Stimulated activated memory B cell treated with anti-CD40 and anti-IgM and Interleukin-4, amounts not matched to agents 10 μg/mL and 1 μg/mL and 100 μg/mL, for 72 hours (primary cell): ENCODE results near the gene CPAMD8.
"Not testable (repeated sequence)": the region's sequence is repeated elsewhere in the genome, so short reads cannot be mapped to it uniquely, and the experiment has no call there.

Experiments used
- ATAC-seq: fragments of 150-1000 bp; cut with Tn5 transposase; 2 replicates; pipeline ENCODE4 v1.10.0; 2021
- H3K27ac Mint-ChIP-seq: one replicate; pipeline ENCODE4 v1.8.0; 2022; ENCODE audit warnings: mild to moderate bottlenecking, mixed read lengths
- H3K27me3 Mint-ChIP-seq: one replicate; pipeline ENCODE4 v1.8.0; 2022; ENCODE audit warnings: mixed read lengths
- H3K36me3 Mint-ChIP-seq: one replicate; pipeline ENCODE4 v1.8.0; 2022; ENCODE audit warnings: mixed read lengths
- H3K4me1 Mint-ChIP-seq: one replicate; pipeline ENCODE4 v1.8.0; 2022; ENCODE audit warnings: mixed read lengths
- H3K4me3 Mint-ChIP-seq: one replicate; pipeline ENCODE4 v1.8.0; 2022; ENCODE audit warnings: mild to moderate bottlenecking, moderate library complexity, mixed read lengths
- H3K9me3 Mint-ChIP-seq: one replicate; pipeline ENCODE4 v1.8.0; 2022; ENCODE audit warnings: mixed read lengths

Gene CPAMD8

DNA sequence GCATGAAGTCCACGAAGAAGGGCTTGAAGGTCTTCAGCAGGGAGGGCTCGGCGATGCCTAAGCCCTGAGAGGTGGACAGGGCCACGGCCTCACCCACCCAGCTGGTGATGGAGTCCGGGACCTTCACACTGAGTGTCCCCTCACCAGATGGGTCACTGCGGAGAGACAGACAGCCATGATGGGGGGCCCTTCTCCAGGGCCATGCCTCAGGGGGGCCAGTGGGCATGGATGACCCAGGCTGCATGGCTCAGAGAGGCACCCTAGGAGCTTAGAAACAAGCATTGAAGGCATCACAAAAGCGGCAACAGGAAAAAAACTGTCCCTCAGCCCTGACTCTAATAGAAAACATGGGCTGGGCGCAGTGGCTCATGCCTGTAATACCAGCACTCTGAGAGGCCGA lies 74.6 kb downstream of the CPAMD8 start:
- Mint-ChIP-seq H3K4me1 (no peaks in the 10 kb centered on the region), H3K4me3 (no peak overlapping the region), H3K27me3 (peaks cover 76% of the 10 kb centered on the region), H3K36me3 (no peaks in the 10 kb centered on the region), H3K27ac (no peak overlapping the region), H3K9me3 (peaks cover 5% of the 10 kb centered on the region)
- no peak for ATAC-seq

- H3K4me1 Mint-ChIP-seq, result no peaks in the 10 kb centered on the region
- no peak overlapping the region for H3K27ac Mint-ChIP-seq
- H3K27me3 Mint-ChIP-seq, result peaks cover 74% of the 10 kb centered on the region
- H3K4me3 Mint-ChIP-seq, result no peak overlapping the region
- no peaks in the 10 kb centered on the region for H3K36me3 Mint-ChIP-seq
- peaks cover 5% of the 10 kb centered on the region for H3K9me3 Mint-ChIP-seq
- ATAC-seq, result no peak
These were observed 75.1 kb downstream of the CPAMD8 start for GRCh38 chr19:16951529-16951928.

DNA sequence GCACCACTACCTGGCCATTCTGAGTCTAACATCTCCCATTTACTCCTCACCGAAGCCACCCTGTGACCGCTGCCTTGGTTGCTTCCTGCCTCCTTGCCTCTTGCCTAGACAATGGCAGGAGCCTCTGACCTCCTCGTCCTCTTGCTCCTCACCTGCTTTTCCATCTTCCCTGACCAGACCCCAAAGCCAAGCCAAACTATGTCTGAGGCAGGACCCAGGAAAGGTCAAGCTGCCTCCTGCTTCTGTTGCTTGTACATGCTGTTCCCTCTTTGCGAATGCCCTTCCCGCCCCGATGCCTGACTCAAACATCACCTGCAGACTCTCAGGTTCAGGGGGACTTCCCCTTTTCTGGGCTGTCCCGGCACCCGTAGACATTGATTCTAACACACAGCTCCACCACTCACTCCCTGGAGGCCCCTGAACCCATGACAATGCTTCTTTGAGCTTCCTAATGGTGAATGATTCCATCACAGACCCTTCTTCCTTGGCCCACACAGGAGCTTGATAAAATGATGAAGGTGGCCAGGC lies 77.0 kb downstream of the CPAMD8 start:
- Mint-ChIP-seq H3K4me1 (no peaks in the 10 kb centered on the region), H3K27me3 (peaks cover 66% of the 10 kb centered on the region), H3K27ac (no peak overlapping the region), H3K36me3 (no peaks in the 10 kb centered on the region), H3K4me3 (no peak overlapping the region), H3K9me3 (peaks cover 6% of the 10 kb centered on the region)
- ATAC-seq, result no peak

DNA sequence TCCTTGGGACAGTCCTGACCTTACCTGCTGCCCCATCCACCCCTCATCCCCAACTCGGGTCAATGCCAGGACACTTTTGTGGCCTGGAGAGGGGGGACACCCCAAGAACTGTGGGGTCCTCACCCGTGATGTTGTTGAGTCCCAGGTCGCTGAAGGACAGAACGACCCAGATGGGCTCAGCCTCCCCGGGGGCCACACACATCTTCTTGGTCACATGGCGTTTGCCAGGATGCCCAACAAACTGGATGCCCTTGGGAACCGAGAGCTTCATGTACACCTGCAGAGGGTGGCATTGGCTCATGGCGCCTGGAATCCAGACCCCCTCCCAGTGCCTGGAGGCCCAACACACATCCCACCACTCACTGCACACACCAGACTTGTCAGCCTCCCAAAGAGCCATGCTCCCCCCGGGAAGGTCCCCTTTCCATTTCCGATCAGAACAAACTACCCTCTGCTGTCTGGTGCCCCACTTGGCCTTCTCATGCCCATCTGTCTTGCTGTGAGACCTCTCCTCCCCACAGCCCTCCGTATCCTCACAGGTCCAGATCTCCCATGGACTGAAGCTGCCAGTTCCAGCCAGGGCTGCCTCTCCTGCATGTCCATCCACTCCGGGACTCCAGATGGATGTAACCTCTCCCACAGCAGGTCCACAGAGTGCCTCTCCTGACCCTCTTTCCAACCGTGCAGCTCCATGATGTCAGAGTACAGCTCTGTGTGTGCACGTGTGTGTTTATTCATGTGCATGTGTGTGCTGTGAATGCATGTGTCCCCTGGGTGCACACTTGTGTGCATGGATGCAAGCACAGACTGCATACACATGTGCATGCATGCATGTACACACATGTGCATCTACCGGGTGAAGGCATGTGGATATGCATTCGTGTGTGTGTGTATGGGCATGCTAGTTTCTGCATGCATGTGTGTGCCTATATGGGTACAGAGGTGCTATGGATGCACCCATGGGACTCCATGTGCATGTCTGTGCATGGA lies 79.4 kb downstream of the CPAMD8 start:
- Mint-ChIP-seq H3K36me3 (no peaks in the 10 kb centered on the region), H3K4me3 (no peak overlapping the region), H3K4me1 (no peaks in the 10 kb centered on the region), H3K27me3 (peaks cover 61% of the 10 kb centered on the region), H3K9me3 (peaks cover 4% of the 10 kb centered on the region), H3K27ac (no peak overlapping the region)
- no peak for ATAC-seq

DNA sequence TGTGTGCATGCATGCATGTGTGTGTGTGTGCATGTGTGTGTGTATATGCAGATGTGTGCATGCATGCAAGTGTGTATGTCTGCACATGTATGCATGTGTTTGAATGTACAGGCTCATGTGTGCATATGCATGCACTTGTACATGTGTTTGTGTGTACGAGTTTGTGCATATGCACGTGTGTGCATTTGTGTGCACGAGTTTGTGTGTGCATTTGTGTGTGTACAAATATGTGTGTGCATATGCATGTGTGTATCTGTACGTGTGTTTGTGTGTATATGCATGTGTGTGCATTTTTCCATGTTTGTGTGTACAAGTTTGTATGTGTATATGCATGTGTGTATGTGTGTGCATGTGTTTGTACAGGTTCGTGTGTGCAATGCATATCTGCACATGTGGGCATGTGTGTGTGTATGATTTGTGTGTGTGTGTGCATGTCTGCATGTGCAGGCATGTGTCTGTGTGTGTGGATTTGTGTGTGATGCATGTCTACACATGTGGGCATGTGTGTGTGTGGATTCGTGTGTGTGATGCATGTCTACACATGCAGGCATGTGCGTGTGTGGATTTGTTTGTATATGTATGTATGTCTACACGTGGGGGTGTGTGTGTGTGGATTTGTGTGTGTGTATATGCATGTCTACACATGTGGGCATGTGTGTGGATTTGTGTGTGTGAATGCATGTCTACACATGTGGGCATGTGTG lies 80.7 kb downstream of the CPAMD8 start:
- Mint-ChIP-seq H3K9me3 (peaks cover 4% of the 10 kb centered on the region), H3K4me1 (no peaks in the 10 kb centered on the region), H3K27me3 (peaks cover 48% of the 10 kb centered on the region), H3K36me3 (no peaks in the 10 kb centered on the region), H3K27ac (no peak overlapping the region), H3K4me3 (no peak overlapping the region)
- no peak for ATAC-seq

DNA sequence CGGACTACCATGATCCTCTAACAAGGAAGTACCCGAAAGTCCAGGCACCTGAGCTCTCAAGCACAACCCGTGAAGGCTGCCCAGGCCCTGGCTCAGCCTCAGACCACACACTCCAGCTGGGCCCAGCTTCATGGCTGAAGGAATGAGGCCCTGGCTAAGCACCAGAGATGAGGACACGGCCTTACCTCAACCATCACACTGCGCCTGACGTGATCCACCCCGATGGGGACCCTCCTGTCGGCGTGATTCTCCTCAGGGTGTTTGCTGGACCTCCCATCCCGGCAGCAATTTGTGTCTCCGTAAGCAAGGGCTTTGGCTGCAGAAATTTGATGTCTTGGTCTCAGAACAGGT lies 81.3 kb downstream of the CPAMD8 start:
- Mint-ChIP-seq H3K4me1 (no peaks in the 10 kb centered on the region), H3K27ac (no peak overlapping the region), H3K36me3 (no peaks in the 10 kb centered on the region), H3K4me3 (no peak overlapping the region), H3K27me3 (peaks cover 43% of the 10 kb centered on the region), H3K9me3 (peaks cover 4% of the 10 kb centered on the region)
- no peak for ATAC-seq

- Mint-ChIP-seq H3K27me3 (peaks cover 45% of the 10 kb centered on the region), H3K27ac (no peak overlapping the region), H3K4me1 (no peaks in the 10 kb centered on the region), H3K4me3 (no peak overlapping the region), H3K36me3 (no peaks in the 10 kb centered on the region), H3K9me3 (peaks cover 4% of the 10 kb centered on the region)
- ATAC-seq, result no peak
These were observed 81.8 kb downstream of the CPAMD8 start for GRCh38 chr19:16944626-16945363.

- H3K9me3 Mint-ChIP-seq, result peaks cover 4% of the 10 kb centered on the region
- H3K27me3 Mint-ChIP-seq, result peaks cover 45% of the 10 kb centered on the region
- no peak overlapping the region for H3K4me3 Mint-ChIP-seq
- H3K36me3 Mint-ChIP-seq, result no peaks in the 10 kb centered on the region
- ATAC-seq, result no peak
- H3K4me1 Mint-ChIP-seq, result no peaks in the 10 kb centered on the region
- no peak overlapping the region for H3K27ac Mint-ChIP-seq
These were observed 82.5 kb downstream of the CPAMD8 start for GRCh38 chr19:16943942-16944625.

GRCh38 chr19:16943090-16943489 lies 83.5 kb downstream of the CPAMD8 start:
- not testable (repeated sequence) for ATAC-seq, H3K27ac Mint-ChIP-seq, H3K4me1 Mint-ChIP-seq, H3K36me3 Mint-ChIP-seq, H3K4me3 Mint-ChIP-seq, H3K9me3 Mint-ChIP-seq
- peaks cover 39% of the 10 kb centered on the region for H3K27me3 Mint-ChIP-seq

DNA sequence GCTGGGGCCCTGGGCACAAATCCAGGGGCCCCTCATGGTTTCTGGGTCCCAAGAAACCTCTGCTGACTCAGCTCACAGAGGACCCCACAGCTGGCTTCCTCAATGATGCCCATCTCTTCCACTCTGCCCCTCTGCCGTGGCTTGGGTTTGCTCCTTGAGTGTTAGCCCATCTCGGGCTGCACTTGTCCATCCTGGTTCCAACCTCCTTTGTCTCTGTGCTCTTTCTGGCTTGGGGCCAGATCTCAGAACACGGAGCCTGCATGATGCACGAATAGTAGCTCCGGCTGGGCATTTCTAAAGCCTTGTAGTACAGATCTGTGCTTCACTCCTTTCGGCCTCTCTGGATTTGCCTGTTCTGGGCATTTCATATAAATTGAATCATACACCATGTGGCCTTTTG lies 84.0 kb downstream of the CPAMD8 start:
- Mint-ChIP-seq H3K4me1 (no peaks in the 10 kb centered on the region), H3K36me3 (no peaks in the 10 kb centered on the region), H3K4me3 (no peak overlapping the region), H3K9me3 (peaks cover 4% of the 10 kb centered on the region), H3K27me3 (peaks cover 34% of the 10 kb centered on the region), H3K27ac (no peak overlapping the region)
- no peak for ATAC-seq

DNA sequence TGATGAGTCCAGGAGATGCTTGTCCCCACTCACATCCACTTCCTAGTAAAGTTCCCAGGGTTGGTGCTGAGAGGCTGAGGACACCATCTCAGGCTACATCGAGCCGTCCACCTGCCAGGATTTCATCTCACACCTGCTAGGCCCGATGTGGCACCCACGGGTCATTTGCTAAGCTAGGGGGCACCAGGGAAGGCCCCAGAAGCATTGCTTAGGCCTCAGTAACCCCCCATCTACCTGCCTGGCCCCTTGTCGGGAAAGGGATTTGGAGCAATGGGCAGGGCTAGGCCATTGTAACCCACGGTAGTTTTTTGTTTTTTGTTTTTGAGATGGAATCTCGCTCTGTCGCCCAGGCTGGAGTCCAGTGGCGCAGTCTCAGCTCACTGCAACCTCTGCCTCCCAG lies 86.0 kb downstream of the CPAMD8 start:
- Mint-ChIP-seq H3K4me1 (no peaks in the 10 kb centered on the region), H3K36me3 (no peaks in the 10 kb centered on the region), H3K27ac (no peak overlapping the region), H3K27me3 (peaks cover 29% of the 10 kb centered on the region), H3K9me3 (peaks cover 9% of the 10 kb centered on the region), H3K4me3 (no peak overlapping the region)
- ATAC-seq, result no peak

DNA sequence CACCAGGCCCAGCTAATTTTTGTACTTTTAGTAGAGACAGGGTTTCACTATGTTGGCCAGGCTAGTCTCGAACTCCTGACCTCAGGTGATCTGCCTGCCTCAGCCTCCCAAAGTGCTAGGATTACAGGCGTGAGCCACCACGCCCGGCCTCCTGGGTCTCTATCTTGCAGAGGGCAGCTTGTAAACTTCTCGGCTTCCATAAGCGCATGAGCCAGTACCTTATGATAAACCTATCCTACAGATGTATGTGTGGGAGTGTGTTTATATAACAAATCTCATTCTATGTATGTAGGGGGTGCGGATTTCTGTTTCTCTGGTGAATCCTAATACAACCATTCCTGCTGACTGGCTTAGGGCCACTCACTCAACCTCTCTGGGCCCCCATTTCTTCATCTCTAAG lies 86.5 kb downstream of the CPAMD8 start:
- Mint-ChIP-seq H3K27me3 (peaks cover 29% of the 10 kb centered on the region), H3K9me3 (peaks cover 13% of the 10 kb centered on the region)
- not testable (repeated sequence) for ATAC-seq, H3K27ac Mint-ChIP-seq, H3K36me3 Mint-ChIP-seq, H3K4me1 Mint-ChIP-seq, H3K4me3 Mint-ChIP-seq

GRCh38 chr19:16938211-16938610 lies 88.4 kb downstream of the CPAMD8 start:
- Mint-ChIP-seq H3K4me1 (no peaks in the 10 kb centered on the region), H3K27me3 (peaks cover 22% of the 10 kb centered on the region), H3K27ac (no peak overlapping the region)

GRCh38 chr19:16937796-16938195 lies 88.8 kb downstream of the CPAMD8 start:
- H3K27me3 Mint-ChIP-seq, result peaks cover 20% of the 10 kb centered on the region
- not testable (repeated sequence) for H3K27ac Mint-ChIP-seq, H3K4me3 Mint-ChIP-seq, ATAC-seq, H3K4me1 Mint-ChIP-seq, H3K36me3 Mint-ChIP-seq
- peaks cover 26% of the 10 kb centered on the region for H3K9me3 Mint-ChIP-seq

More at GRCh38 chr19:16938211-16938610, 88.4 kb downstream of the CPAMD8 start:
- ATAC-seq, result no peak
- peaks cover 26% of the 10 kb centered on the region for H3K9me3 Mint-ChIP-seq
- H3K36me3 Mint-ChIP-seq, result no peaks in the 10 kb centered on the region
- no peak overlapping the region for H3K4me3 Mint-ChIP-seq

GRCh38 chr19:16936901-16937300 lies 89.7 kb downstream of the CPAMD8 start:
- Mint-ChIP-seq H3K4me1 (no peaks in the 10 kb centered on the region), H3K27me3 (peaks cover 18% of the 10 kb centered on the region), H3K36me3 (no peaks in the 10 kb centered on the region), H3K27ac (no peak overlapping the region), H3K9me3 (peaks cover 26% of the 10 kb centered on the region), H3K4me3 (no peak overlapping the region)
- no peak for ATAC-seq
